Tibial artery (tissue), 4 donors: ENCODE data around the gene GALNTL6.

Experiments
- DNase-seq, 2 donors: peaks; one replicate each; pipeline ENCODE4 v3.0.0-alpha.2; 2019
- H3K27ac ChIP-seq, 2 donors: fragments of 200-600 bp; sonication (generic) in 1 of 2; 1 replicate in 1 of 2; 2 replicates in 1 of 2; pipeline ENCODE4 v1.5.1; 2018 to 2019; ENCODE audit warnings: mild to moderate bottlenecking in 1 of 2
- H3K27me3 ChIP-seq, 2 donors: fragments of 200-600 bp; sonication (generic) in 1 of 2; one replicate each; pipeline versions ENCODE4 v1.5.1 to v1.6.0; 2016 to 2019
- H3K36me3 ChIP-seq, 3 donors: fragments of 200-600 bp; sonication (generic) in 2 of 3; one replicate each; pipeline ENCODE4 v1.5.1; 2016 to 2019; ENCODE audit warnings: mild to moderate bottlenecking in 2 of 3
- H3K4me1 ChIP-seq, 4 donors: fragments of 200-600 bp; sonication (generic) in 2 of 4; 1 replicate in 3 of 4; 2 replicates in 1 of 4; pipeline ENCODE4 v1.5.1; 2016 to 2019
- H3K4me3 ChIP-seq, 2 donors: fragments of 200-600 bp; sonication (generic) in 1 of 2; 1 replicate in 1 of 2; 2 replicates in 1 of 2; pipeline ENCODE4 v1.5.1; 2018 to 2019; ENCODE audit warnings: mild to moderate bottlenecking in 2 of 2
- H3K9me3 ChIP-seq, 3 donors: fragments of 200-600 bp; sonication (generic) in 1 of 3; one replicate each; pipeline ENCODE4 v1.5.1; 2016 to 2019
- intact Hi-C: fragments of 100-400 bp; cut with DNase I; formaldehyde crosslinking; loops from one replicate; pipeline ENCODE4 v1.15.0; 2023; ENCODE audit warnings: low total_unique reads
- TF ChIP-seq, protein P1 (sequence below), 2 experiments: fragments of 200-600 bp in 1 of 2; fragments of 450-650 bp in 1 of 2; IDR thresholded peaks; one replicate each; pipeline ENCODE4 v1.5.1; 2017 to 2019; ENCODE audit warnings: antibody characterized with exemption in 2 of 2, mild to moderate bottlenecking in 1 of 2, moderate library complexity in 1 of 2

GALNTL6 gene

DNA sequence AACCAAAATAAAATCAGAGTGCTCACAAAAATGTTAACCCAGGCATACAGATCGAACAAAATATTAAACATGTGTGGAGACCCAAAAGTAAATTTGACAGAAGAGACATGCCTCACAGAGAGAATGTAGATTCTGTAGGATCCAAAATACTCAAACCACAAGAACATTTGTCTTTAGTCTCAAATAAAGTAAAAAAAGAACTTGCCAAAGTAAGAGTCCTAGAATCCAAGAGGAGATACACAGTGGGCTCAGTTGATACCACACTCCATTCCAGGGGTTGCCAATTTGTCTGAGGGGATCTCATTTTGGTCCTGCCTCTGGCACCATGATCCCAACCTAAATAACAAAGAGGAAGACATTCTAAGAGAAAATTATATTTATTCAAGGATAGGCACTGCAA is 316.4 kb downstream of the GALNTL6 start:
- no peaks in the 10 kb centered on the region for H3K9me3 ChIP-seq
- H3K4me1 ChIP-seq: no peaks in the 10 kb centered on the region
- no peak for DNase-seq
- no peaks in the 10 kb centered on the region for H3K36me3 ChIP-seq
- no peak overlapping the region for H3K27ac ChIP-seq
- no peak overlapping the region for H3K4me3 ChIP-seq
- TF ChIP-seq, protein P1, sequence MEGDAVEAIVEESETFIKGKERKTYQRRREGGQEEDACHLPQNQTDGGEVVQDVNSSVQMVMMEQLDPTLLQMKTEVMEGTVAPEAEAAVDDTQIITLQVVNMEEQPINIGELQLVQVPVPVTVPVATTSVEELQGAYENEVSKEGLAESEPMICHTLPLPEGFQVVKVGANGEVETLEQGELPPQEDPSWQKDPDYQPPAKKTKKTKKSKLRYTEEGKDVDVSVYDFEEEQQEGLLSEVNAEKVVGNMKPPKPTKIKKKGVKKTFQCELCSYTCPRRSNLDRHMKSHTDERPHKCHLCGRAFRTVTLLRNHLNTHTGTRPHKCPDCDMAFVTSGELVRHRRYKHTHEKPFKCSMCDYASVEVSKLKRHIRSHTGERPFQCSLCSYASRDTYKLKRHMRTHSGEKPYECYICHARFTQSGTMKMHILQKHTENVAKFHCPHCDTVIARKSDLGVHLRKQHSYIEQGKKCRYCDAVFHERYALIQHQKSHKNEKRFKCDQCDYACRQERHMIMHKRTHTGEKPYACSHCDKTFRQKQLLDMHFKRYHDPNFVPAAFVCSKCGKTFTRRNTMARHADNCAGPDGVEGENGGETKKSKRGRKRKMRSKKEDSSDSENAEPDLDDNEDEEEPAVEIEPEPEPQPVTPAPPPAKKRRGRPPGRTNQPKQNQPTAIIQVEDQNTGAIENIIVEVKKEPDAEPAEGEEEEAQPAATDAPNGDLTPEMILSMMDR (IDR thresholded peaks at IDR 0.05): no peak
- intact Hi-C loops: no loop called here
- H3K27me3 ChIP-seq: no peaks in the 10 kb centered on the region

- DNase-seq: no peak
These were observed 321.3 kb downstream of the GALNTL6 start for GRCh38 chr4:172134521-172134920.

DNA sequence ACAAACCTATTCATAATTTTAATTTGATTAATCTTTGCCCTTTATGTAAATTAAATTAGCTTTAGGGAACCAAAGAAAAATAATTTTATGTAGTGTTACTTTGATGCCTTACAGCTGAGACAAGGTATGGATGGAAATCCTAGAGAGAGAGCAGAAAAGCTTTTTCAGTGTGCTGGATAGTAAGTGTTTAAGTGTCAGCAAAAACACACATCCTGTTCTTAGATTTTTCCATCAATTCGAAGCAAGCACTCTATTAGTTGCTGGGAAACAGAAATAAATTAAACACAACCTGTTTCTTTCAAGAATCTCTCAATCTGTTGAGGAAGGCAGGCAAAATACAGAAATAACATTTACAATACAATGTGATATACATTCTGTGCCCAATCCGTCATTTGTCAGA is 327.8 kb downstream of the GALNTL6 start:
- Histone ChIP-seq H3K9me3 (no peaks in the 10 kb centered on the region), H3K27ac (no peak overlapping the region), H3K4me3 (no peak overlapping the region), H3K36me3 (no peaks in the 10 kb centered on the region), H3K27me3 (no peaks in the 10 kb centered on the region), H3K4me1 (no peaks in the 10 kb centered on the region)
- intact Hi-C loops: no loop called here
- TF ChIP-seq, protein P1 (IDR thresholded peaks at IDR 0.05): no peak
- DNase-seq: no peak

More at GRCh38 chr4:172134521-172134920, 321.3 kb downstream of the GALNTL6 start:
- intact Hi-C loops: no loop called here
- no peaks in the 10 kb centered on the region for H3K36me3 ChIP-seq
- H3K27me3 ChIP-seq: no peaks in the 10 kb centered on the region
- no peak overlapping the region for H3K27ac ChIP-seq
- H3K4me1 ChIP-seq: no peaks in the 10 kb centered on the region
- no peaks in the 10 kb centered on the region for H3K9me3 ChIP-seq
- H3K4me3 ChIP-seq: no peak overlapping the region
- TF ChIP-seq, protein P1 (IDR thresholded peaks at IDR 0.05): no peak

GRCh38 chr4:172142281-172142741 is 329.1 kb downstream of the GALNTL6 start:
- intact Hi-C loops: no loop called here
- H3K27ac ChIP-seq: no peak overlapping the region
- no peak overlapping the region for H3K4me3 ChIP-seq
- no peaks in the 10 kb centered on the region for H3K4me1 ChIP-seq
- no peaks in the 10 kb centered on the region for H3K36me3 ChIP-seq
- no peak for DNase-seq
- H3K9me3 ChIP-seq: no peaks in the 10 kb centered on the region
- H3K27me3 ChIP-seq: no peaks in the 10 kb centered on the region
- TF ChIP-seq, protein P1 (IDR thresholded peaks at IDR 0.05): no peak

DNA sequence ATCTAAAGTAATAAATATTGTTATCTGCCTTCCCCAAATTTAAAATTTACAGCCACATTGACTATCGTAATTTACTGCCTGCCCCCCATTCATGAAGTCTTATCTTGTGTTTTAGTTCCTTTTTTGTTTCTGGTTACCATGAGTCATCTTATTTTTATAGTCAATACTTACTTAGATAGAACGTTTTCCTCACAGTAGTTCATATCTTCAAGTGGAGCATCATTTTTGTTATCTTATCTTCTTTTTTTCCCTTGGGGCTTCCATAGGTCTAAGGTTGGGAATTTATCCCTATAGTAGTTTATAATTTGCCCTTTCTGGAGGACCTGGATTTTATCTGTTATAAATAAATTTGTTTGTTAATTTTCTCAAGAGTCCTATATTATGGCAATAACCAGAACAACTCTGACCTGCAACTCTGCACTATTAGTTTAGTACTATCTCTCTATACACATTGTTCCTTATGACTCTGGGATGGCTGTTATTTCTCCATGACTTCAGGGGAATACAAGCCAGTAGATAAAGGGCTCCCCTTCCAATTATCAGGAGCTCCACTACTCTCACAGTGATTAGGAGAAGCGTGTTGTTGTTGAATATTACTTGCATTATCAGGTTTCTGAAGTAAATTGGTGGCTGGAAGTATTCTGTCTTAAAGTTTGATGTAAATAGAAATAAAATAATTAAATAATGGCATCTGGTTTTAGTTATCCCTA is 330.6 kb downstream of the GALNTL6 start:
- Histone ChIP-seq H3K4me1 (no peaks in the 10 kb centered on the region), H3K36me3 (no peaks in the 10 kb centered on the region), H3K9me3 (no peaks in the 10 kb centered on the region), H3K4me3 (no peak overlapping the region), H3K27ac (no peak overlapping the region), H3K27me3 (no peaks in the 10 kb centered on the region)
- no peak for DNase-seq
- intact Hi-C loops: no loop called here
- TF ChIP-seq, protein P1 (IDR thresholded peaks at IDR 0.05): no peak
